Activated CD8-positive, alpha-beta memory T cell treated with anti-CD3 and anti-CD28 coated beads, Interleukin-2, amount 50 U/mL, for 24 hours (primary cell): ENCODE measurements around the gene ANXA3.
"Not testable (repeated sequence)": the region's sequence is repeated elsewhere in the genome, so short reads cannot be mapped to it uniquely, and the experiment has no call there.

Experiments used
- DNase-seq: peaks from one replicate; pipeline ENCODE4 v3.0.0-alpha.2; 2020; ENCODE audit errors: extremely low read depth

Gene ANXA3

GRCh38 chr4:78571804-78572203 is 20.2 kb downstream of the ANXA3 start:
- no peak for DNase-seq

- no peak for DNase-seq
Observed at GRCh38 chr4:78578674-78579425, 27.3 kb downstream of the ANXA3 start.

- no peak for DNase-seq
Observed at GRCh38 chr4:78581618-78582017, 30.0 kb downstream of the ANXA3 start.

- DNase-seq, result no peak
Observed at GRCh38 chr4:78584863-78585547, 33.4 kb downstream of the ANXA3 start.

- DNase-seq, result no peak
Observed at GRCh38 chr4:78585633-78586032, 34.1 kb downstream of the ANXA3 start.

- DNase-seq, result no peak
Observed at GRCh38 chr4:78588894-78589545, 37.5 kb downstream of the ANXA3 start.

- DNase-seq, result no peak
Observed at GRCh38 chr4:78591404-78591803, 39.8 kb downstream of the ANXA3 start.

- DNase-seq, result no peak
Observed at GRCh38 chr4:78592088-78592783, 40.7 kb downstream of the ANXA3 start.

GRCh38 chr4:78596111-78596742 is 44.7 kb downstream of the ANXA3 start:
- no peak for DNase-seq

- not testable (repeated sequence) for DNase-seq
Observed at GRCh38 chr4:78598431-78598830, 46.9 kb downstream of the ANXA3 start.

- no peak for DNase-seq
Observed at GRCh38 chr4:78599147-78599546, 47.6 kb downstream of the ANXA3 start.

- no peak for DNase-seq
Observed at GRCh38 chr4:78599931-78600375, 48.4 kb downstream of the ANXA3 start.

- no peak for DNase-seq
Observed at GRCh38 chr4:78601013-78601412, 49.4 kb downstream of the ANXA3 start.

- DNase-seq, result no peak
Observed at GRCh38 chr4:78602334-78602733, 50.8 kb downstream of the ANXA3 start.

GRCh38 chr4:78603384-78603783 is 51.8 kb downstream of the ANXA3 start:
- no peak for DNase-seq

- DNase-seq, result no peak
Observed at GRCh38 chr4:78604988-78605387, 53.4 kb downstream of the ANXA3 start.

- DNase-seq, result no peak
Observed at GRCh38 chr4:78606035-78606434, 54.5 kb downstream of the ANXA3 start.

GRCh38 chr4:78606530-78607095 is 55.0 kb downstream of the ANXA3 start:
- no peak for DNase-seq

GRCh38 chr4:78608684-78609083 is 57.1 kb downstream of the ANXA3 start:
- no peak for DNase-seq

- no peak for DNase-seq
Observed at GRCh38 chr4:78609580-78609979, 58.0 kb downstream of the ANXA3 start.

GRCh38 chr4:78610546-78611214 is 59.1 kb downstream of the ANXA3 start:
- DNase-seq, result no peak
